PC-3 (cell line): ENCODE measurements around the gene HSPH1. TPM values are rescaled to one million over a fixed set of nuclear protein-coding genes. Genes with fewer than 3 reads are reported as not detected.

ENCODE experiments used
- ATAC-seq: fragments of 200-7000 bp; cut with Tn5 transposase; 2 replicates; pipeline ENCODE4 v1.9.1; 2020; ENCODE audit warnings: mild to moderate bottlenecking, moderate library complexity
- Bru-seq: library from RNA; stranded (reverse); fragments of 400-500 nt; gene quantifications from one replicate; lab custom pipeline; 2021; lab: Mats Ljungman, UMichigan
- BruChase-seq, 2 experiments: library from RNA; stranded (reverse); fragments of 400-500 nt; gene quantifications; one replicate each; lab custom pipeline; 2021; lab: Mats Ljungman, UMichigan
- BruUV-seq: library from RNA; stranded (reverse); fragments of 400-500 nt; replicated peaks from 2 replicates; lab custom pipeline; 2021; lab: Mats Ljungman, UMichigan
- CTCF ChIA-PET: fragments of 300-600 bp; sonication (Branson Sonifier 250); formaldehyde crosslinking; loops from one replicate; lab custom pipeline; 2022; ENCODE audit warnings: antibody characterized with exemption; lab: Charles Lee
- POLR2A ChIA-PET: fragments of 300-600 bp; sonication (Branson Sonifier 250); formaldehyde crosslinking; loops from one replicate; lab custom pipeline; 2022; ENCODE audit warnings: antibody characterized with exemption; ENCODE audit not compliant: unreplicated experiment; lab: Charles Lee
- DNase-seq: peaks from one replicate; pipeline ENCODE4 v3.0.0-alpha.2; 2015
- H2AFZ ChIP-seq: fragments of 300-600 bp; sonication (generic); 2 replicates; pipeline ENCODE4 v1.6.0; 2016; ENCODE audit warnings: antibody characterized with exemption, low read length
- H3F3A ChIP-seq: fragments of 300-600 bp; sonication (generic); one replicate; pipeline ENCODE4 v1.6.0; 2017; ENCODE audit warnings: antibody characterized with exemption, low read length, control low read depth, mild to moderate bottlenecking; ENCODE audit not compliant: unreplicated experiment
- H3K27ac ChIP-seq: fragments of 300-600 bp; sonication (generic); 2 replicates; pipeline ENCODE4 v1.5.1; 2016; ENCODE audit warnings: mild to moderate bottlenecking, low read length
- H3K27me3 ChIP-seq: fragments of 300-600 bp; sonication (generic); 2 replicates; pipeline ENCODE4 v1.6.1; 2016; ENCODE audit warnings: low read length, mixed read lengths
- H3K36me3 ChIP-seq: fragments of 300-600 bp; sonication (generic); 2 replicates; pipeline ENCODE4 v1.6.1; 2016; ENCODE audit warnings: low read depth, mixed run types, low read length, mixed read lengths
- H3K4me1 ChIP-seq: fragments of 300-600 bp; sonication (generic); 2 replicates; pipeline ENCODE4 v1.5.1; 2016; ENCODE audit warnings: low read length; ENCODE audit not compliant: insufficient read depth
- H3K4me2 ChIP-seq: fragments of 300-600 bp; sonication (generic); 2 replicates; pipeline ENCODE4 v1.6.0; 2016; ENCODE audit warnings: low read length
- H3K4me3 ChIP-seq: fragments of 300-600 bp; sonication (generic); 2 replicates; pipeline ENCODE4 v1.5.1; 2016; ENCODE audit warnings: mild to moderate bottlenecking, low read length, mixed read lengths
- H3K79me2 ChIP-seq: fragments of 300-600 bp; sonication (generic); 2 replicates; pipeline ENCODE4 v1.6.1; 2017; ENCODE audit warnings: low read length, mixed read lengths
- H3K9ac ChIP-seq: fragments of 300-600 bp; sonication (generic); 2 replicates; pipeline ENCODE4 v1.6.0; 2016; ENCODE audit warnings: mild to moderate bottlenecking, low read length
- H3K9me2 ChIP-seq: fragments of 300-600 bp; sonication (generic); replicated peaks from 2 replicates; pipeline ENCODE4 v1.6.1; 2016; ENCODE audit warnings: mixed run types, low read length, mixed read lengths
- H3K9me3 ChIP-seq: fragments of 300-600 bp; sonication (generic); 2 replicates; pipeline ENCODE4 v1.6.1; 2016; ENCODE audit warnings: low read length, mixed read lengths
- H4K20me1 ChIP-seq: fragments of 300-600 bp; sonication (generic); 2 replicates; pipeline ENCODE4 v1.6.1; 2016; ENCODE audit warnings: low read length, mixed read lengths
- CTCF ChIP-seq: fragments of 300-600 bp; sonication (generic); conservative IDR thresholded peaks from 2 replicates; pipeline ENCODE4 v1.5.1; 2017; ENCODE audit warnings: antibody characterized with exemption, low read depth, mild to moderate bottlenecking, low read length
- EZH2 ChIP-seq: fragments of 300-600 bp; sonication (generic); IDR thresholded peaks from one replicate; pipeline ENCODE4 v1.6.1; 2017; ENCODE audit warnings: antibody characterized with exemption, mild to moderate bottlenecking, low read length; ENCODE audit not compliant: unreplicated experiment
- EZH2phosphoT487 ChIP-seq: fragments of 300-600 bp; sonication (generic); IDR thresholded peaks from 2 replicates; pipeline ENCODE4 v1.6.1; 2018; ENCODE audit warnings: mild to moderate bottlenecking, antibody characterized with exemption, low read length, borderline replicate concordance
- intact Hi-C: fragments of 100-400 bp; cut with micrococcal nuclease; formaldehyde crosslinking; loops from 2 replicates; pipeline ENCODE4 v1.9.0; 2023
- long read RNA-seq: library from polyadenylated mRNA; unstranded; transcript quantifications from one replicate; pipeline ENCODE4 v2.0.0, GENCODE V29; 2021; ENCODE audit not compliant: unreplicated experiment
- total RNA-seq: library from RNA; depleted of rRNA; stranded (reverse); fragments of >200 nt; gene quantifications from 2 replicates; pipeline ENCODE4 v1.2.3, GENCODE V29; 2014; rRNA removed

HSPH1 gene
- total RNA-seq (83.7 and 102 TPM in 2 replicates), Bru-seq, nascent RNA (percentile 89 among the genes with signal in this experiment), BruChase-seq, experiment 1, labeled RNA remaining after a 6-hour chase (percentile 98 among the genes with signal in this experiment), BruChase-seq, experiment 2, labeled RNA remaining after a 2-hour chase (percentile 96 among the genes with signal in this experiment)
- long read RNA-seq, full-length matches to known transcripts, result 316 of 451 reads
- long read RNA-seq, partial matches to known transcripts, result 112 of 451 reads
- long read RNA-seq, other reads (novel, unspliced or antisense), result 23 of 451 reads

- POLR2A ChIA-PET, result no interaction called here
- CTCF ChIA-PET, result no interaction called here
These were observed at the start of gene HSPH1 for GRCh38 chr13:31161557-31162150. HSPH1 (minus strand) TSS chr13:31161904; CDS start chr13:31161582, 322 bp downstream.

GRCh38 chr13:31209841-31210210 is 48.1 kb upstream of the HSPH1 start:
- Histone ChIP-seq H3K4me3 (no peak overlapping the region), H2AFZ (no peak overlapping the region), H3K4me2 (no peak overlapping the region), H3K27me3 (no peaks in the 10 kb centered on the region), H3K4me1 (peaks cover 3% of the 10 kb centered on the region), H3K9ac (no peak overlapping the region), H3K9me3 (no peaks in the 10 kb centered on the region), H3K79me2 (no peaks in the 10 kb centered on the region), H3F3A (no peaks in the 10 kb centered on the region), H3K36me3 (no peaks in the 10 kb centered on the region), H3K9me2 (no peaks in the 10 kb centered on the region), H4K20me1 (no peaks in the 10 kb centered on the region), H3K27ac (no peak overlapping the region)
- no peak for ATAC-seq
- DNase-seq, result no peak
- intact Hi-C loops, result no loop called here
- no TSS peak for BruUV-seq
- TF ChIP-seq EZH2phosphoT487, result no peak
- no peak for TF ChIP-seq EZH2
- TF ChIP-seq CTCF, result no peak
- ChIA-PET POLR2A (no interaction called here), CTCF (no interaction called here)

More at GRCh38 chr13:31161557-31162150, at the start of gene HSPH1:
- H3K9me3 ChIP-seq, result no peaks in the 10 kb centered on the region
- H3K79me2 ChIP-seq, result peaks cover 51% of the 10 kb centered on the region
- peaks cover 17% of the 10 kb centered on the region for H3K36me3 ChIP-seq
- no peaks in the 10 kb centered on the region for H3F3A ChIP-seq
- peak within 1 kb of the TSS; percentile 90 for H2AFZ ChIP-seq
- ATAC-seq (peak; percentile 82), DNase-seq (peak; percentile 95)
- peak within 1 kb of the TSS; percentile 85 for H3K9ac ChIP-seq
- no TSS peak for BruUV-seq
- H3K4me2 ChIP-seq, result peak within 1 kb of the TSS; percentile 89
- peak within 1 kb of the TSS; percentile 96 for H3K4me3 ChIP-seq
- TF ChIP-seq CTCF (0 out of 2 replicates have a peak, but pooled peaks have one; percentile 12), EZH2 (no peak)
- no peaks in the 10 kb centered on the region for H3K27me3 ChIP-seq
- no peaks in the 10 kb centered on the region for H3K9me2 ChIP-seq
- intact Hi-C loops, result loop anchor here (1.0 to 5.0 kb wide), 5 partner anchors 11 to 694 kb away; partner anchors contain the start of gene HMGB1
- H3K4me1 ChIP-seq, result peaks cover 29% of the 10 kb centered on the region
- H3K27ac ChIP-seq, result peak within 1 kb of the TSS; percentile 40; the same call in 1 of the 2 replicates
- H4K20me1 ChIP-seq, result peaks cover 27% of the 10 kb centered on the region
